HG03354 (cell line): ENCODE data around the gene JTB.

Source experiments
- ATAC-seq: cut with Tn5 transposase; IDR thresholded peaks from one replicate; pipeline ENCODE4 v1.9.1; 2021; ENCODE audit warnings: mild to moderate bottlenecking; ENCODE audit not compliant: unreplicated experiment, poor library complexity, severe bottlenecking

Gene JTB

DNA sequence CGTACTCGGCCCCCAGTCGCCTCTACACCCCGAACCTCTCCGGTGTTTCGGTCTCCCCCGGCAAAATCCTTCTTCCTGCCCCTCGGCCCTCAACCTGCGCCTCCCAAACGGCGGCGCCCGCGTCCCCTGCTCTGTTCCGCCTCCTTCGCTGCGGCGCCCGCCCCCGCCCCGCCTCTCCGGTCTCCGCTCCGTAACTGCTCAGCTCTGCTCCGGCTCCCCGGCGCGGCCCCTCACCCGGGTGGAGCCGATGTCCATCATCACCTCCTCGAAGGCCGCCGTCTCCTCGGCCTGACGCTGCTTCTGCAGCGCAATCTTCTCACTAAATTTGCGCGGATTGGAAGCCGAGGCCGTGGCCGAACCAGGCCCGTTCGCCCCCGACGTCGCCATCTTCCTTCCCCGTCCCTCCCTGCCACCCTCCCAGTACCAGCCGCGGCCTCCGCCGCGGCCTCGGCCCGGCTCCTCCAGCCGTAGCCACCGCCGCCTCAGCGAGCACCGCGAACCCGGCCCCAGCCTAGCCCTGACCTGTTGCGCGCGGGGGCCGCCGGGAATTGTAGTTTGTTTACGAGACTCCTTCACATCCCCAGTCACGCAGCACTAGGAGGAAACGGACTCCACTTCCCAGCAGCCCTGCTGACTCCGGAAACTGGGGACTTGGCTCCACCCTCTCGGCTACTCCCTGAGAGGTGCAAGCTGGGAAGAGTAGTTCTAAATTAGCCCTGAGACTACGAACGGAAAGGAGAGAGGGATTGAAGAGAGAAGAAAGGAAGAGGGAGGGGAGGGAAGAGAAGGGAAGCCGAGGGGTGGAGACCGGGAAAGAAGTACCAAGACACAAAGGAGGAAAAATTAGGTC is 19.1 kb downstream of the JTB start, which contains the start of gene CRTC2:
CRTC2 (minus strand) TSS at position 502 of the 850 bp plus-strand sequence; CDS start at position 387, 115 bp downstream.
- ATAC-seq: peak; percentile 80

DNA sequence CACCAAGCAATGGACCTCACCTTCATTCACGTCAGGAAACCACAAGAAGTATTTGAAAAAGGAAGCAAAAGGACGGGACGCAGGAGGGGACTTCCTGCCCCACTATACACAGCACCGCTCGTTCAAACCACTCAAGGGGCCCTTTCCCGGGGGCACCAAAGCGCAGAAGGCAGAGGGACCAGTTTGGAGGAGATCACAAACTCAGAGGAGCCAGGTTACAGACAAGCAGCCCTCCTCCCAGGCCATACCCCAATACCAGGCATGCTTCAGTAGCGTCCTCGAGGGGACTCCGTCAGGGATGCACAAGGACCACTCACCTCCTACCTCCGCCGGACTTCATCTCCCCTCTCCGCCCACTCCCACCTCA is 19.7 kb downstream of the JTB start:
- peak; percentile 23 for ATAC-seq

DNA sequence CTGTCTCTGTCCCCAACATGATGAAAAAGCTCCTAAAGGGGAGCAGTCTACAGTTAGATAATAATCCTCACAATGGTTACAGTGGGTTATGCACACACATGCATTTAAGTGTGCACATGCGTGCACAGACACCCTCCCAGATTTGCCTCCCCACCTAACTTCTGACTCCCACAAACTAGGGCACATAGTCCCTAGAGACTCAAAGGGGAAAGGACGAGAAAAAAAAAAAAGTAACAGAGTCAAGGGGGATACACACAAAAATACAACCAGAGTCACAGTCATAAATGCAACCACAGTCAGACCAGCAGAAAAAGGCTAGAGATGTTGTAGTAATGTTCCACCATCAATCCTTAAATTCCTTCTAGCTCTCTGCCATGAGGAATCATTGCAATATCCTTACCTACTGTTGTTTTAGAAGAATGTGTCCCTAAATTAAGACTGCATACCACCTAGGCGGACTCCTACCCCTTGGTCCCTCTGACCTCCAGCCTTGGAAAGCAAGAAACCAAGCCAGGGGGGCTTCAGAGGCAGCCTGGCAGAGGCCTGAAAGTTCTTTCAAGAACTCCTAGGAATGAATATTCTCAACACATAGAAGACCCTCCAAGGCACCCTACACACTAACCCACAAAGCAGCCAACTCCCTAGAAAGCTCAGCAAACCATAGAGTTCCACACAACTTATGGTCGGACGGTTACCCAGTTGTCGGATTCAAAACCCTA is 20.3 kb downstream of the JTB start:
- no peak for ATAC-seq

DNA sequence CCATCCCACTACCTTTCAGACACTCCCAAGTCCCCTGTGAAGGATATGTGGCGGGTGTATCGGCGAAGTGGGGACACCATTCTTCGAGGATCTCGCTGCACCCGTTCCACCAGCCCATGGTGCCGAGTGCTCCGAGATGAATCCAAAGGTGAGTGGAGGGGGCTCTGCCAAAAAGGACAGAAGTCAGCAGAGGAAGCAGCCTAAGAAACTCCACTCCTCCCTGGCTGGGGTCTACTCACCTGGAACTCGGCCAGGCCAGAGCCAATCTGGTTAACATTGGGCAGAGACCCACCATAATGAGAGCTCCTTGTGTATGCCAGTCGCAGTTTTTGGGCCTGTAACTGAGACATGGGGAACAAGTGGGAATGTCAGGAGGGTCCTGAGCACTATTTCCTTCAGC is 22.6 kb downstream of the JTB start:
- no peak for ATAC-seq

- ATAC-seq: no peak
Measured at GRCh38 chr1:153953859-153954365, 23.6 kb downstream of the JTB start.

- ATAC-seq: no peak
Measured at GRCh38 chr1:153951801-153952200, 25.7 kb downstream of the JTB start.

DNA sequence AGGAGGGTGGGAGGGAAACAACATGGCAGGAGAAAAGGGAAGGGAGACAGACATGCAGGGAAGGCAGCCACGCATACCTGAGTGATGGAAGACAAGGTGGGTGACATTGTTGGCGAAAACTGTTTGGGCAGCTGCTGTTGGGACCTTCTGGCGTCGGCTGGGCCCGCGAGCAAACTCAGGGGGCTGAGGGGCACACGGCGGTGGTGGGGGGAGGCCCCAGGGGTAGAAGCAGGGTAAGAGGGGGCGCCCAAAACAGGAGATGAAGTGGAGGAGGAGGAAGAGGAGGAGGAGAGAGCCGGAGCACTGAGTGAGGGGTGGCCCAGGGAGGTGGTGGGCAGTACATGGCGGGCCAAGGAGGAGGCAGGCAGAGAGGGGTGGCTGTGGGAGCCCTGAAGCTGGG is 26.3 kb downstream of the JTB start:
- ATAC-seq: no peak

DNA sequence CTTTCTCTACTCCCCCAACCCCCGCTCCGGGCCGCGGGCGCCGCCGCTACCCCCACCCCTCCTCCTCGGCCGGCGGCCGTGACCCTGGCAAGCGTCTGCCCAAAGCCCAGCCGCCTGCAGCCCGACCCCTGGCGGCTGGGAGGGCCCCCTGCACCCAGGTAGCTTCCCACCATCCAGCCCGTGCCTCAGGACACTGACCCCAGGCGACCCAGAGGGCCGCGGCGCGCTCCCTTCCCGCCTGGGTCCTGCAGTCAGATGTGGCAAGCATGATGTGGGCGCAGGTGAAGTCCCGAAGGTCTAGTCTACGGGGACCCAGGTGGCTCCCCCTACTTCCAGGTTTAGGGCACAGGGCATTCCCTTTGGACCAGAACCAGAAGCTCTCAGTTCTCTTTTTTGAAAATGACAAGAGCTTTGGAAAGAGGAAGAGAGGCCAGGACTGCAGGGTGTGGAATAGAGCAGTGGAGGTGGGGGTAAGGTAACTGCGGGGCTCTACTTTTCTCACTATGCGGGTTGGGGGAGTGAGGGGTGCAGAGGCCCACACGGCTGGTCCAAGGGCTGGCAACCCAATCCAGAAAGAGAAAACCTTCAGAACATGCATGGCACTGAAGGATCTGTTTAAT is 30.7 kb downstream of the JTB start, which contains the start of gene DENND4B:
DENND4B (minus strand) TSS at position 97 of the 620 bp plus-strand sequence. CDS start 2,344 bp downstream, outside the sequence.
- ATAC-seq: peak; percentile 68

GRCh38 chr1:153945795-153946621 is 31.5 kb downstream of the JTB start:
- peak; percentile 76 for ATAC-seq

GRCh38 chr1:153945131-153945794 is 32.2 kb downstream of the JTB start:
- no peak for ATAC-seq

DNA sequence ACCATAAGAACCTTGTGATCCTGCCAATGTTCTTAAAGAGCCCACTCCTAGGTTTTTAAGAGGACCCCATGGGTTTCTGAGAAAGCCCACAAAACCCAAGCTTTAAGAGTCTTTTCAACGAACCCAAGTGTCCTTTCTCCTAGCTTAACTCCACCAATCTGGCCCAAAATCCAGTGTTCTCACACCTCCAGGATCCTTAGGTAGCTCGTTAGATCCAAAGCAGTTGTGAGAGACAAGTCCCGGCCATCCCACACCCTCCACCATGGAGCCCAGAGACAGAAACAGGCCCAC is 32.7 kb downstream of the JTB start:
- no peak for ATAC-seq

GRCh38 chr1:153944005-153944826 is 33.3 kb downstream of the JTB start:
- no peak for ATAC-seq

- ATAC-seq: no peak
Measured at GRCh38 chr1:153942766-153943549, 34.5 kb downstream of the JTB start.

DNA sequence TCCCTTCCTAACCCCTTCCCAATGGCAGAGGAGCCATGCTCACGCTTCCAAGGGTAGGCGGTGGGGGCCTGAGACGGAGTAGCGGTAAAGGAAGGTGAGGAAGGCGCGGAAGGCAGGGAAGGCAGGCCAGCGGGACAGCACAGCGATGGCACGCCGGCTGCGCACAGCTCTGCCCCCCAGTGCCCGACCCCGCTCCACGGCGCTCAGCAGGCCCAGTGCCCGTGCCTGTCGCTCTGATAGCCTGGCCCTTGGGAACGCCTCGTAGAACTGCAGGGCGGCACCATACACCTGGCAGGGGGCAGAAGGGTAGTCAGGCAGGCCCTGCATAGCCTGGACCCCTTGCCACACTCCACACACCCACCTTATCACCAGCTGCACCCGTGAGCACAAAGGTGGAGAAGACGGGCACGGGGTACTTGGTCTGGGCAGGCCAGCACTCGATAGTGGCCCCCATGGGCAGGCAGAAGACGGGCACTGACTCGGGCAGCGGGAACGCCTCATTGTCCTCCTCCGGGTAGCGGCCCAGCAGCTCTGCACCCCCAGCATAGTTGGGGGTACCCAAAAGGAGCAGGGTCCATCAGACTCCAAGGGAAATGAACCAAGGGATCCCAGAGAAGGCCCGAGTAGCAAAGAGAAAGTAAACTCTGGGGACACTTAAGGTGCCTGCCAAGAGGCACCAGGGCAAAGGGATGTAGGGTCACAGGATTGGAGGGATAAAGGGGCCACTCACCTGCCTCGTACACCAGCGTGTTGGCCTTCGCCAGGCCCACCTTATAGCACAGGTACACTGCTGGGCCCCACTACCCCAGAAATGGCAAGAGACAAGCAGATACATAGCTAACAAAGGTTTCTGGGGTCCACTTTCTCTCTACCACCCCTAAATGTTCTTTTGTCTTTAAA is 35.4 kb downstream of the JTB start:
- no peak for ATAC-seq

GRCh38 chr1:153940756-153941155 is 36.7 kb downstream of the JTB start:
- no peak for ATAC-seq

GRCh38 chr1:153939476-153939875 is 38.0 kb downstream of the JTB start:
- ATAC-seq: no peak

DNA sequence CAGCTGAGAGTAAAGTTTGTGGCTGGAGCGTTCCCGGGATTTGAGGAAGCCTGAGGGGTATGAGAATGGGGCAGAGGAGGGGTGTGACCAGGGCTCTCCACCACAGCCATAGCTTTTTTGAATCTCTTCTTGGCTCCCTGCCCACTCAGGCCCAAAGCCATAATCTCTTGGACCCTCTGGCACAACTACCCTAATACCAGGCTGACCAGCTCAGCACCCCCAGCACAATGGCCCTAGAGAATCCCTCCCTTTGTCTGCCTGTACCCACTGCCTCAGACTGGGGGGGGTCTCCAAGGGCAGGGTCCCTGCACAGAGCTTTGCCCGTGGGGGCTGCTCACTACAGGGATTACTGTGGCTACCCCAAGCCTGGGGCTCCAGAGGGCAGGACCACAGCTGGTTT is 38.5 kb downstream of the JTB start:
- no peak for ATAC-seq
